ENCODE data around the gene L3MBTL3.
A peak's percentile ranks its signal among the peaks of the same experiment; 100 is the strongest.
"Not testable (repeated sequence)": the region's sequence is repeated elsewhere in the genome, so short reads cannot be mapped to it uniquely, and the experiment has no call there.

The L3MBTL3 gene

GRCh38 chr6:130057495-130057894, 39.1 kb downstream of the L3MBTL3 start:
- no peak overlapping the region for H3K4me3 ChIP-seq (ENCODE audit: low read length)
- DNase-seq (ENCODE audit: low read depth, low spot score), result no peak

DNA sequence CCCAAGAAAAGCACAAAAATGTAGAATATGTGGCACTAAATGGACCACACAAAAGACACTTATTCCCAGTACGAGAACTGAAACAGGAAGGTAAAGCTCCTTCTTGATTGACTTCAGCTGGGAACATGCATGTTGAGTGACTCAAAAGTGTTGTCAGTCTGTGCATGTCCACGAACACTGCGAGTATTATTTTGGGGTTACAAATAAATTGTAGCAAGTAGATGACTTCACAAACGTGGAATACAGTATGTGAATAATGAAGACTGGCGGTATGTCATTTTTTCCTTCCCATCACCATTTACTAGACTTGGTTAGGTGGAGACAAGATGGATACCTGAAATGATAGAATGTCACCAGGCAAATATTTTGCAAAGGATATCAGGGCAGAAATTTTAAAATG, 45.4 kb downstream of the L3MBTL3 start:
- no peak for DNase-seq (ENCODE audit: low read depth, low spot score)
- H3K4me3 ChIP-seq (ENCODE audit: low read length), result no peak overlapping the region

- no peak for DNase-seq (ENCODE audit: low read depth, low spot score)
- no peak overlapping the region for H3K4me3 ChIP-seq (ENCODE audit: low read length)
Observed at GRCh38 chr6:130065609-130066156, 47.3 kb downstream of the L3MBTL3 start.

DNA sequence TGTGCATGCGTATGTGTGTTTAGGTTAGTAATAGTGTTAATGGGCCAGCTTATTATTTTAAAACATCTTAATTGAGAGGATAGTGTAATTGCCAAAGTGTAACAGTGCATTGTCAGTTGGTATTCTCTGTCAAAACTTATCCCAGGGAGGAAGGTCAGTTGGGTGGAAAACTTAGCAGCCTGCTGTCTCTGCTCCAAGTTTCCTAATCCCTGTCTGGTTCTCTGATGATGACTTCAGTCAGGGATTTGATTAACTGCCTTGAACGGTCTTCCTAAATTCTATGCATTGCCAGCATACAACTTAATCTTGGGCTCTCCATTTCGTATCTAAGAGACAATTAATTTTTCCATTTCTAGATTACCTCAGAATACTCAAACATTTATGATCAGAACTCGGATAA, 51.1 kb downstream of the L3MBTL3 start:
- no peak for DNase-seq (ENCODE audit: low read depth, low spot score)
- H3K4me3 ChIP-seq (ENCODE audit: low read length), result no peak overlapping the region

GRCh38 chr6:130070326-130070725, 51.9 kb downstream of the L3MBTL3 start:
- H3K4me3 ChIP-seq (ENCODE audit: low read length), result no peak overlapping the region
- DNase-seq (ENCODE audit: low read depth, low spot score), result no peak

- H3K4me3 ChIP-seq (ENCODE audit: low read length), result no peak overlapping the region
- DNase-seq (ENCODE audit: low read depth, low spot score), result no peak
Observed at GRCh38 chr6:130070792-130071191, 52.4 kb downstream of the L3MBTL3 start.

- no peak overlapping the region for H3K4me3 ChIP-seq (ENCODE audit: low read length)
- no peak for DNase-seq (ENCODE audit: low read depth, low spot score)
Observed at GRCh38 chr6:130075879-130076460, 57.6 kb downstream of the L3MBTL3 start.

GRCh38 chr6:130076512-130076911, 58.1 kb downstream of the L3MBTL3 start:
- H3K4me3 ChIP-seq (ENCODE audit: low read length), result no peak overlapping the region
- no peak for DNase-seq (ENCODE audit: low read depth, low spot score)

GRCh38 chr6:130090796-130091195, 72.4 kb downstream of the L3MBTL3 start:
- H3K4me3 ChIP-seq (ENCODE audit: low read length), result no peak overlapping the region
- no peak for DNase-seq (ENCODE audit: low read depth, low spot score)

- DNase-seq (ENCODE audit: low read depth, low spot score), result peak; percentile 56
- no peak overlapping the region for H3K4me3 ChIP-seq (ENCODE audit: low read length)
Observed at GRCh38 chr6:130093546-130093945, 75.2 kb downstream of the L3MBTL3 start.

DNA sequence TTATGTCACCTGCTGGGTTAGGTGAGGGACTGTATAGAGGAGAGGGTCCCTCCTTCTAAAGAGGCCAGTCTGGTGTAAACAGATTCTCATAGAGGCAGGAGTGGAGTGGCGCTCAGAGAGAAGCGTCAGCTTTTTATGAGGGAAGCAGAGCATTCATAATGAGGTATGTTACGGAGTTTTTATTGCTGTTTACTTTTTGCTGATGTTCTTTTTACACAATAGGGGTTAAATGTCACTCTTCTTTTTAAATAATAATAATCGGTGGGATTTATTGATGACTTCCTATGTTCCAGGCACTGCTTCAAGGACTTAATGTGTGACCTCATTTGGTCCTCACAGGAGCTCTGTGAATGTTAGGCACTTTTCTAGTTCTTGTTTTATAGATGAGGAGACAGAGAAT, 79.9 kb downstream of the L3MBTL3 start:
- H3K4me3 ChIP-seq (ENCODE audit: low read length), result no peak overlapping the region
- no peak for DNase-seq (ENCODE audit: low read depth, low spot score)

DNA sequence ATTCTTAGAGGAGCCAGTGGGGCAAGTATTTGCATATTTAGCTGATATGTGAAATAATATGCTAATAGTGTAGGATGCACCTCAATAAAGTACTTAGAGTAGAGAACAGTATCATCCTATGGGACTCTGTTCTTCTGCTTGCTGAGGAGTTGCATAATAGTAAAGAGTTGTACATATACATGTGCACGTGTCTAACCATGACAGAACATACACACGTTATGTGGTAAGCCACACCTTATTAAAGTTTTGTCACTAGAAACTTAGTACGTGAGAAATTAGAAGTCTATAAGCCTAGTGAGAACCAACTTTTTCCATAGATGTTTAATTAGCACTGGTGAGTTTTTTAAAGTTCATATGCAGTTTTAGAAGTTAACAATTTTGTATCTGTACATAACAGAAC, 80.7 kb downstream of the L3MBTL3 start:
- H3K4me3 ChIP-seq (ENCODE audit: low read length), result no peak overlapping the region
- no peak for DNase-seq (ENCODE audit: low read depth, low spot score)

- no peak for DNase-seq (ENCODE audit: low read depth, low spot score)
- H3K4me3 ChIP-seq (ENCODE audit: low read length), result no peak overlapping the region
Observed at GRCh38 chr6:130105996-130106704, 87.8 kb downstream of the L3MBTL3 start.

DNA sequence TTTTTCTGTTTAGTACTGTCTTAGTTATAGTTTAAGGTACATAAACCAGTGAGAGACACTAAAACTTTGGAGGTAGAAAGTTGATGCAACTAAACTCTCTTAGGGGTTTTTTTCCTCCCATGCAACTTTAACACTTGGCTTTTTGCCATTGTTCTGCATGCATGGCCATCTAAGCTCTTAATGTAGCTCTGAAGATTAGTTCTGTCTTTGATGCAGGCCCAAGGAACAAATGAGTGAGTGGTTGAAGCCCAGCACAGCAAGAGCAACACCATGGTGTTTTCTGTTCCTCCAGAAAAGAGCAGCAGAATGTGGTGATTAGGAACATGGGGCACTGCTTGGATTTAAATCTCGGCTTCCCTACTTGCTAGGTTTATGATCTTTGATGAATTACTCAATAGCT, 89.3 kb downstream of the L3MBTL3 start:
- no peak for DNase-seq (ENCODE audit: low read depth, low spot score)
- no peak overlapping the region for H3K4me3 ChIP-seq (ENCODE audit: low read length)

DNA sequence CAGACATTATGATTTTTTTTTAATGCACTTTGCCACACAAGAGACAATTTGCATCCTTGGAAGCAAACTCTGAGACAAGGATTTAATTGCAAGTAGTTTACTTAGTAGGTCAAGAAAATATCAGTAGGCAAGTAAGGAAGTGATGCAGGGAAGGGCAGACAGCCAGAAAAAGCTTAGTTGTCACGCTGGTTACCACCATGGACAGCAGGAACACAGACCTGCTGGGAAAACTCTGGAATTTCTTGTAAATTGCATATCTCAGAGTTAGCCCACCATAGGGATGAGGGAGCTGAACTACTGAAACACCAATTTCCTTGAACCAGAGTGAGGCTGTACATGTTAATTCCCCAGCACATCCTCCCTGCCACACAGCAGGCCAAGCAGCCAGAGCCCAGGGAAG, 92.7 kb downstream of the L3MBTL3 start:
- no peak for DNase-seq (ENCODE audit: low read depth, low spot score)
- no peak overlapping the region for H3K4me3 ChIP-seq (ENCODE audit: low read length)

- H3K4me3 ChIP-seq (ENCODE audit: low read length), result no peak overlapping the region
- DNase-seq (ENCODE audit: low read depth, low spot score), result no peak
Observed at GRCh38 chr6:130113201-130113710, 94.9 kb downstream of the L3MBTL3 start.

DNA sequence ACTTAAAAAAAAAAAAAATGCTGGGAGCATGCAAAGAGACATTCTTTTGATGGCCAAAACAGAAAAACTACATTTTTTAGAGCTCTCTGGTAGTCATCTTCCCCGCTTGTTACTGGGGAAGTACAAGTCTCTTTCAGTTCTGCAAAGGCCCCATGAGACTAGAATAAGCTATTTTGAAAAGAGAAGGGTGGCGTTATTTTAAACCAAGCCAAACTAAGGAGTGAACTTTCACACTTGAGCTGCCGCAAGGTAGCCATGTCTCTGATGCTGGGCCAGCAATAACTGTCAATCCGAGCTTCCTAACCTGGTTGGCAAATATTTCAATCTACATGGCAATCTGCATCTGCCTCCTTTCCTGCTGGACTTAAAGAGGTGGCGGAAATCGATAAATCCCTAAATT, 96.7 kb downstream of the L3MBTL3 start:
- DNase-seq (ENCODE audit: low read depth, low spot score), result no peak

GRCh38 chr6:130116273-130116672, 97.9 kb downstream of the L3MBTL3 start:
- H3K4me3 ChIP-seq (ENCODE audit: low read length), result no peak overlapping the region
- no peak for DNase-seq (ENCODE audit: low read depth, low spot score)

More for the DNA sequence above, 96.7 kb downstream of the L3MBTL3 start:
- H3K4me3 ChIP-seq (ENCODE audit: low read length), result no peak overlapping the region

DNA sequence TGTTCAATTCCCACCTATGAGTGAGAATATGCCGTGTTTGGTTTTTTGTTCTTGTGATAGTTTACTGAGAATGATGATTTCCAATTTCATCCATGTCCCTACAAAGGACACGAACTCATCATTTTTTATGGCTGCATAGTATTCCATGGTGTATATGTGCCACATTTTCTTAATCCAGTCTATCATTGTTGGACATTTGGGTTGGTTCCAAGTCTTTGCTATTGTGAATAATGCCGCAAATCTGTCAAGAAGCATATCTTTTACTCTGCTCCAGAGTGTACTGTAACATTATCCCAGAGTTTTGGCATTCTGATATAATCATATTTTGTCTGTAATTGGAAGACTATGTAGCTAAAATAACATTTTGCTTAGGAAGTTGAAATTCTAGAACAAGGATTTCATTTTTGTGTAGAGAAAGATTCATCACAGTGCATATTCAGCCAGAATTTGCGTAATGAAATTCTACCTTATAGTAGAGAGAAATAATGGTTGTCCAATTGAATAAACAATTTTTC, 98.9 kb downstream of the L3MBTL3 start:
- DNase-seq (ENCODE audit: low read depth, low spot score); H3K4me3 ChIP-seq (ENCODE audit: low read length): not testable (repeated sequence)

DNA sequence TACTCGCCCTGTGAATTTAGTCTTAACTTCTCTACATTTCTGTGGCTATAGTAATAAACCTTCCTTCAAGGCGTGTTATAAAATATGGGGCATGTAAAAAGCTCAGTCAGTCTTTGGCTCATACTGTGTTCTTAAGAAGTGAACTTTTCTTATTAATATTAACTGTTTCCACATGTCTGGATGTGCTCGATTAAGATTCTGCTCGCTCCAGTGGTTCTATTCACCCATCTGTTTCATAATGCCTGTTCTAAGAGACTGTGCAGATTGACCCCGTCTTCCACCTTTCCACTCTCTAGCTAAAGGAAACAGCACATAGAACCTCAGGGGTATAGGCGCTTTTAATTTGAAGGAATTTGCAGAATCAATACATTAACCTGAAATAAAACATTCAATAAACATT, 99.9 kb downstream of the L3MBTL3 start:
- no peak overlapping the region for H3K4me3 ChIP-seq (ENCODE audit: low read length)
- no peak for DNase-seq (ENCODE audit: low read depth, low spot score)

All from Jurkat, Clone E6-1 (cell line).